HL-60 (cell line): Measurements from ENCODE around the gene SPINK1.
"Not testable (repeated sequence)": the region's sequence is repeated elsewhere in the genome, so short reads cannot be mapped to it uniquely, and the experiment has no call there.

Experiments used
- DNase-seq, 2 experiments: peaks; one replicate each; pipeline ENCODE4 v3.0.0-alpha.2; 2010 to 2020; ENCODE audit warnings: low read depth in 1 of 2, low spot score in 1 of 2
- H3K27ac ChIP-seq: fragments of 250-450 bp; sonication (Bioruptor Pico); replicated peaks from 2 replicates; pipeline ENCODE4 v1.5.1; 2020; ENCODE audit warnings: mild to moderate bottlenecking, moderate library complexity
- H3K27me3 ChIP-seq: fragments of 250-450 bp; sonication (Bioruptor Pico); 2 replicates; pipeline ENCODE4 v1.5.1; 2021; ENCODE audit warnings: mild to moderate bottlenecking, moderate library complexity; ENCODE audit not compliant: insufficient read depth, poor library complexity, severe bottlenecking
- H3K4me3 ChIP-seq: replicated peaks from 2 replicates; pipeline ENCODE4 v1.5.1; 2011; ENCODE audit warnings: mild to moderate bottlenecking, control low read depth, low read length; ENCODE audit not compliant: insufficient read depth
- GABPA ChIP-seq: IDR thresholded peaks from 2 replicates; pipeline ENCODE4 v1.6.1; 2012; ENCODE audit warnings: low read depth
- POLR2AphosphoS5 ChIP-seq: IDR thresholded peaks from 2 replicates; pipeline ENCODE4 v1.6.1; 2012; ENCODE audit warnings: low read depth
- SPI1 ChIP-seq: IDR thresholded peaks from 2 replicates; pipeline ENCODE4 v1.6.1; 2012; ENCODE audit warnings: low read depth, mild to moderate bottlenecking, borderline replicate concordance
- TF ChIP-seq, protein P1 (sequence below): IDR thresholded peaks from 2 replicates; pipeline ENCODE4 v1.6.1; 2012; ENCODE audit warnings: low read depth; ENCODE audit not compliant: insufficient replicate concordance
- TF ChIP-seq, protein P2 (sequence below): IDR thresholded peaks from one replicate; pipeline ENCODE4 v1.5.1; 2011; ENCODE audit warnings: low read length, control low read depth, inconsistent platforms; ENCODE audit not compliant: insufficient read depth

The SPINK1 gene

DNA sequence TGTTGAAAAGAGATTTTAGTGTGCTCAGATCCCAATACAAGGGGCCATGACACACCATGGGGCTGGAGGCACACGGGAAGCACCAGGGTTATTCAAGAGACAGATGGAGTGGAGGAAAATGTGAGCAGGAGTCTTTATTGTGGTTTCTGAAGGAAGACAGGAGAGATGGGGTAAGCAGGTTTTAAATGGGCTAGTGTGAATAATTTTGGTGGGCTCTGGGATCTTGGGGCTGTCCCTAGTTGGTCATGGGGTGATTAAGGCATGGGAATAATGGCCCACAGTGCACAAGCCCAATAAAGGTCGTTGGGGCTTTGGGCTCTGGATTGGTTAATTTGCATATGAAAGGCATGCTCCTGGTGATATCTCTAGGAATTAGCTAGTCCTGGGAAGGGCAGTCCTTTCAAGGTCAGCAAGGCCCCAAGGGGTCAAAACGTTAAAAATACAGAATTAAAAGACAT is 43.5 kb upstream of the SPINK1 start:
- Histone ChIP-seq H3K4me3 (no peak overlapping the region), H3K27me3 (peaks cover 6% of the 10 kb centered on the region), H3K27ac (no peak overlapping the region)
- TF ChIP-seq GABPA (no peak), SPI1 (no peak)
- TF ChIP-seq, protein P1, sequence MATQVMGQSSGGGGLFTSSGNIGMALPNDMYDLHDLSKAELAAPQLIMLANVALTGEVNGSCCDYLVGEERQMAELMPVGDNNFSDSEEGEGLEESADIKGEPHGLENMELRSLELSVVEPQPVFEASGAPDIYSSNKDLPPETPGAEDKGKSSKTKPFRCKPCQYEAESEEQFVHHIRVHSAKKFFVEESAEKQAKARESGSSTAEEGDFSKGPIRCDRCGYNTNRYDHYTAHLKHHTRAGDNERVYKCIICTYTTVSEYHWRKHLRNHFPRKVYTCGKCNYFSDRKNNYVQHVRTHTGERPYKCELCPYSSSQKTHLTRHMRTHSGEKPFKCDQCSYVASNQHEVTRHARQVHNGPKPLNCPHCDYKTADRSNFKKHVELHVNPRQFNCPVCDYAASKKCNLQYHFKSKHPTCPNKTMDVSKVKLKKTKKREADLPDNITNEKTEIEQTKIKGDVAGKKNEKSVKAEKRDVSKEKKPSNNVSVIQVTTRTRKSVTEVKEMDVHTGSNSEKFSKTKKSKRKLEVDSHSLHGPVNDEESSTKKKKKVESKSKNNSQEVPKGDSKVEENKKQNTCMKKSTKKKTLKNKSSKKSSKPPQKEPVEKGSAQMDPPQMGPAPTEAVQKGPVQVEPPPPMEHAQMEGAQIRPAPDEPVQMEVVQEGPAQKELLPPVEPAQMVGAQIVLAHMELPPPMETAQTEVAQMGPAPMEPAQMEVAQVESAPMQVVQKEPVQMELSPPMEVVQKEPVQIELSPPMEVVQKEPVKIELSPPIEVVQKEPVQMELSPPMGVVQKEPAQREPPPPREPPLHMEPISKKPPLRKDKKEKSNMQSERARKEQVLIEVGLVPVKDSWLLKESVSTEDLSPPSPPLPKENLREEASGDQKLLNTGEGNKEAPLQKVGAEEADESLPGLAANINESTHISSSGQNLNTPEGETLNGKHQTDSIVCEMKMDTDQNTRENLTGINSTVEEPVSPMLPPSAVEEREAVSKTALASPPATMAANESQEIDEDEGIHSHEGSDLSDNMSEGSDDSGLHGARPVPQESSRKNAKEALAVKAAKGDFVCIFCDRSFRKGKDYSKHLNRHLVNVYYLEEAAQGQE = no peak
- TF ChIP-seq, protein P2, sequence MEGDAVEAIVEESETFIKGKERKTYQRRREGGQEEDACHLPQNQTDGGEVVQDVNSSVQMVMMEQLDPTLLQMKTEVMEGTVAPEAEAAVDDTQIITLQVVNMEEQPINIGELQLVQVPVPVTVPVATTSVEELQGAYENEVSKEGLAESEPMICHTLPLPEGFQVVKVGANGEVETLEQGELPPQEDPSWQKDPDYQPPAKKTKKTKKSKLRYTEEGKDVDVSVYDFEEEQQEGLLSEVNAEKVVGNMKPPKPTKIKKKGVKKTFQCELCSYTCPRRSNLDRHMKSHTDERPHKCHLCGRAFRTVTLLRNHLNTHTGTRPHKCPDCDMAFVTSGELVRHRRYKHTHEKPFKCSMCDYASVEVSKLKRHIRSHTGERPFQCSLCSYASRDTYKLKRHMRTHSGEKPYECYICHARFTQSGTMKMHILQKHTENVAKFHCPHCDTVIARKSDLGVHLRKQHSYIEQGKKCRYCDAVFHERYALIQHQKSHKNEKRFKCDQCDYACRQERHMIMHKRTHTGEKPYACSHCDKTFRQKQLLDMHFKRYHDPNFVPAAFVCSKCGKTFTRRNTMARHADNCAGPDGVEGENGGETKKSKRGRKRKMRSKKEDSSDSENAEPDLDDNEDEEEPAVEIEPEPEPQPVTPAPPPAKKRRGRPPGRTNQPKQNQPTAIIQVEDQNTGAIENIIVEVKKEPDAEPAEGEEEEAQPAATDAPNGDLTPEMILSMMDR = no peak
- no peak for DNase-seq

DNA sequence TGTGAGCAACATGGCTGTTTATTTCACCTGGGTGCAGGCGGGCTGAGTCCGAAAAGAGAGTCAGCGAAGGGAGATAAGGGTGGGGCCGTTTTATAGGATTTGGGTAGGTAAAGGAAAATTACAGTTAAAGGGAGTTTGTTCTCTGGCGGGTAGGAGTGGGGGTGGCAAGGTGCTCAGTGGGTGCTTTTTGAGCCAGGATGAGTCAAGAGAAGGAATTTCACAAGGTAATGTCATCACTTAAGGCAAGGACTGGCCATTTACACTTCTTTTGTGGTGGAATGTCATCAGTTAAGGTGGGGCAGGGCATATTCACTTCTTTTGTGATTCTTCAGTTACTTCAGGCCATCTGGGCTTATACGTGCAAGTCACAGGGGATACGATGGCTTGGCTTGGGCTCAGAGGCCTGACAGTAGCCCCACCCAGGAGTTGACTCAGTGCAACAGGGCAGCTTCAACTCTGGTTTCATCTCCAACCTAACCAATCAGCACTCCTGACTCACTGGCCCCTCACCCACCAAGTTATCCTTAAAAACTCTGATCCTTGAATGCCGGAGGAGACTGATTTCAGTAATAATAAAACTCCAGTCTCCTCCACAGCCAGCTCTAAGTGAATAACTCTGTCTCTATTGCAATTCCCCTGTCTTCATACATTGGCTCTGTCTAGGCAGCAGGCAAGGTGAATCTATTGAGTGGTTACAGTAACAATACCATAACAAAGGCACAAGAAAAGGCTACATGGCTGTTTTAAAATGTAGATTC is 42.8 kb upstream of the SPINK1 start:
- H3K27ac ChIP-seq, H3K27me3 ChIP-seq, H3K4me3 ChIP-seq, DNase-seq: not testable (repeated sequence)

DNA sequence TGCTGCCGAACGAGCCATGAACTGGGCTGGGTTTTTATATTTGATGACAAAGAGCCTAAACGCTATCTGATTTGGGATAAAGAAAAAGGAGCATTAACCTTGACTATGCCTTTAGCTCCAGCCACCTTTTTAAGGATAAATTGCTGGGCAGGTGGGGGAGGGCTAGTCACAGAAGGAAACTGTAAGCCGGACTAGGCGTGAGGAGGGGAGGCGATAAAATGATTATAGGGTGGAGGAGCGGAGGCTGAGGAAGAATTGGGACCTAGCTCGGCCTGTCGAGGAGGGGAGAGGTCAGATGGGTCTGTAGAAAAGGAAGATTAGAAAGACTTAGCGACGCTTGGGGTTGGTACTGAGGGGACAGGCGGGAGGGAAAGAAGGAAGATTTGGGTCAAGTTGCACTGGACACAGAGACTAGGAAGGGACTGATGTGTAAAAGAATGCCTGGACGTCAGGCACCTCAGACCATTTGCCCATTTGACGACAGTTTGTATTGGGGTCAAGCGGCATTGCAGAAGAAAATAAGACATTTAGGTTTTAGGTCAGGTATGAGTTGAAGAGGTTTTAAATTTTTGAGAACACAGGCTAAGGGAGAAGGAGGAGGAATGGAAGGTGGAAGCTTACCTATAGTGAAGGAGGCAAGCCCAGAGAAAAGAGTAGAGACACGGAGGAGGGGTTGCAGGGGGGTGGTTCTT is 41.4 kb upstream of the SPINK1 start:
- DNase-seq, H3K27me3 ChIP-seq, H3K27ac ChIP-seq, H3K4me3 ChIP-seq: not testable (repeated sequence)

DNA sequence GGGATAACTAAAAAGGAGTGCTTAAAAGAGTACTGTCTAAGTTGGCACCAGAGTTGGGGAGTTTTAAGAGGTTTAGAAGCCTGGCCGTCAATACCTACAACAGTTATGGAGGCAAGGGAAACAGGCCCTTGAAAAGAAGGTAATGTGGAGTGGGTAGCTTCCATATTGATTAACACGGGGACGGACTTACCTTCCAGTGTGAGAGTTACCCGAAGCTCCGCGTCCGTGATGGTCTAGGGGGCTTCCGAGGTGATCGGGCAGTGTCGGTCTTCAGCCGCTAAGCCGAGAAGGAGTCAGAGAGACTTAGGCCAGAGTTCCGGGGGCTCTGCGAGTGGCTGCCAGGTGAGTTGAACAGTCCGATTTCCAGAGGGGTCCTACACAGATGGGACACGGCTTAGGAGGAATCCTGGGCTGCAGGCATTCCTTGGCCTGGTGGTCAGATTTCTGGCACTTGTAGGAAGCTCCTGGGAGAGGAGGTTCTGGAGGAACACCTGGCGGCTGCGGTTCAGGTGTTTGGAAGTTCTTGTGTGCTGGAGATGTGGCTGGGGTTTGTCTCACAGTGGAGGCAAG is 40.6 kb upstream of the SPINK1 start:
- not testable (repeated sequence) for H3K27me3 ChIP-seq, H3K27ac ChIP-seq, H3K4me3 ChIP-seq, DNase-seq

DNA sequence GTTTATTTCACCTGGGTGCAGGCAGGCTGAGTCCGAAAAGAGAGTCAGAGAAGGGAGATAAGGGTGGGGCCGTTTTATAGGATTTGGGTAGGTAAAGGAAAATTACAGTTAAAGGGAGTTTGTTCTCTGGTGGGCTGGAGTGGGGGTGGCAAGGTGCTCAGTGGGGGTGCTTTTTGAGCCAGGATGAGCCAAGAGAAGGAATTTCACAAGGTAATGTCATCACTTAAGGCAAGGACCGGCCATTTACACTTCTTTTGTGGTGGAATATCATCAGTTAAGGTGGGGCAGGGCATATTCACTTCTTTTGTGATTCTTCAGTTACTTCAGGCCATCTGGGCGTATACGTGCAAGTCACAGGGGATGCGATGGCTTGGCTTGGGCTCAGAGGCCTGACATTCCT is 38.4 kb upstream of the SPINK1 start:
- H3K27me3 ChIP-seq, H3K27ac ChIP-seq, H3K4me3 ChIP-seq, DNase-seq: not testable (repeated sequence)

DNA sequence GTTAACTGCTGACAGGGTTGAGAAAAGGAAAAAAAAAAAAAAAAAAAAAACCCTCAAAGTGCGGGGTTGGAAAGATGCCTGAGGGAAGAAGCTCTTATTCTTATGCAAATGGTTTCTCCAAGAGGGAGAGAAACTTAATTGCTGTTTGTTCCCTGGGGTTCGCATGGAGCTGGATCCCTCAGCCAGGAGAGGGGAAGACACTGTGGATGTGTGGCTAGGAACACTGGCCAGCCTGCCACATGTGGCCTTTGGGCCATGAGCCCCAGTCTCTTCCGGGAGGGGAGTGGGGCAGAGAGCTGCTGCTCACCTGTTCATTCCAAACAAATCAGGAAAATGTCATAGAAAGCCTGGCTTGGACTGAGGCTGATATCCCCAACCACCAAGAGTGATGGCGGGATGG is 37.6 kb upstream of the SPINK1 start:
- TF ChIP-seq, protein P1 = no peak
- TF ChIP-seq POLR2AphosphoS5 (no peak), GABPA (no peak), SPI1 (no peak)
- TF ChIP-seq, protein P2 = no peak
- DNase-seq = no peak
- no peak overlapping the region for H3K27ac ChIP-seq
- no peaks in the 10 kb centered on the region for H3K27me3 ChIP-seq
- H3K4me3 ChIP-seq = no peak overlapping the region
